Occipital lobe (tissue), 2 donors: ENCODE results near the gene GPC3. TPM values are rescaled to one million over a fixed set of nuclear protein-coding genes. Genes with fewer than 3 reads are reported as not detected.

ENCODE experiments used
- DNase-seq: peaks from one replicate; lab custom pipeline; 2025; lab: John Stamatoyannopoulos, UW
- total RNA-seq: library from RNA; depleted of rRNA; stranded (reverse); fragments of >200 nt; gene quantifications from one replicate; pipeline ENCODE4 v1.2.3, GENCODE V29; 2014

The GPC3 gene
- total RNA-seq, 1 donor from 2014 or later: 5.3 TPM

DNA sequence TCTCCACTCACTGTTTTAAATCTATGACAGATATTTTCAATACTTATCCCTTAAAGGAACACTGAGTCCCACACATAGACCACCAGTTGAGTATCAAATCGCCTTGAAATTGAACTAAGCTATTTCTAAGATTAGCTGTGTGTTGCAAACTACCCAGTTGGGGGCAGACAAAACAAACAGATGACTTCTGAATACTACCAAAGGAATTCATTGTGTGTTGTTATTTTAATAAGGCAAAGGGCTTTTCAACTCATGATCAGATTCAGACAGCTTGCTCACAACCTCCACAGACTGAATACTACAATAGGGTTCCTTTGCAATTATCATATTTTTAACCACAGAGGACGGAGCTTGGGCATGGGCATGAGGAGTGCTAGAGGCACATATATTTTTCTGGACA, 287.1 kb downstream of the GPC3 start:
- no peak for DNase-seq

DNA sequence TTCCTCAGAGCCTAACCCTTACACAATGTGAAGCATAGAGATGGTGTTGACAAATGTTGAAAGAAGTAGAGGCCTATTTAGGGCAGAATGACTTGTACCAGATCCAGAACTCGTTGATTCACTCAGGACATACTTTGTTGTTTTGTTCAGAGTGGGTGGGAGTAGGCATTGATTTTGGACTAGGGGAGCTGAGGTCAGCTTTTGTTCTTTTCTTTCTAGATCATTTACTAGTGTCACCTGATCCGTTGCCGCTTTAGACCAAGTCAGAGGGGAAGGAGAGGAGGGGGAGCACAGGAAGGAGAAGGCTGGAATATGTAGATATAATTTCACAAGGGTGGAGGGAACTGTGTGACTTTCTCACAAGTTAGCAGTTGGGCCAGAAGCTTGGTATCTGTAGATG, 287.7 kb downstream of the GPC3 start:
- DNase-seq: no peak

DNA sequence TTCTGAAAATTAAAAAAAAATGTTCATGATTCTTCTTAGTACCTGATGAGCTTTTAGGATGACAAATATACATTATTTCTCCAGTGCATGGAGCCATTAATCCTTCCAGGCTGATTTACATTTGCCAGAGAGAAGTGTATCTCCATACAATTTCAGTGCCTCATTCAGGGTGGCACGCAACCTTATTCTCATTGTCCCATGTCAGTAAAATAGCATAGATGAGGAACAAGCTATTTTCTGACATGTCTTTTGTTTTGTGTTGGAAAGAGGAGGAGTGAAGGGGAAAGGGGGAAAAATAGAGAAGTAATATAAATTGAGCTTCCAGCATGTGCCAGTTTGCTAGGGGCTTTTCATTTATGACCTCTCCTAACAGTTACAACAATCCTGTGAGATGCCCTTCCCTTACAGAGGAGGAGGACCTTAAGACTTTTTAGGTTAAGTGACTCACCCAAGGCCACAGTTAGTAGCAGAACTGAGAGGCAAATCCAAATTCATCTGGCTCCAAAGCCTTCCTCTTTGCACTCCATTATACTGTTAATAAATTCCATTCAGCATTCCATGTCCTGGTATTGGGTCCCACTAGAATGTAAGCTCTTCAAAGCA, 295.3 kb downstream of the GPC3 start:
- DNase-seq: no peak

DNA sequence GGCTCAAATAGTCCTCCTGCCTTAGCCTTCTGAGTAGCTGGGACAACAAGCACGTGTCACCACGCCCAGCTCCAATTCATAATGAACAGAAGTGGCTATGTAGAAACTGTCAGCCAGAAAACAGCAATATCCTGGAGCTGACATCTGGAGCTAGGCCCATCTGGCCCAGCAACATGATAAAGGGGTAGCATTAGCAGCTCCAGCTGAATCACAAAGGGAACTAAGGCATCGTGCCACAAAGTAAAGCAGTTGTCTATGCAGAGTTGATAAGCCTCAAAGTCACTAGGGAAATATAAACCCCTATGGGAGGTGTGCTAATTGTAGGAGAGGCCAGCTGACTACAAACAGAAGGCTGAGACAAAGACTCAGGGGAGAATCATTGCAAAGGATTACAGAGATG, 299.6 kb downstream of the GPC3 start:
- DNase-seq: no peak

DNA sequence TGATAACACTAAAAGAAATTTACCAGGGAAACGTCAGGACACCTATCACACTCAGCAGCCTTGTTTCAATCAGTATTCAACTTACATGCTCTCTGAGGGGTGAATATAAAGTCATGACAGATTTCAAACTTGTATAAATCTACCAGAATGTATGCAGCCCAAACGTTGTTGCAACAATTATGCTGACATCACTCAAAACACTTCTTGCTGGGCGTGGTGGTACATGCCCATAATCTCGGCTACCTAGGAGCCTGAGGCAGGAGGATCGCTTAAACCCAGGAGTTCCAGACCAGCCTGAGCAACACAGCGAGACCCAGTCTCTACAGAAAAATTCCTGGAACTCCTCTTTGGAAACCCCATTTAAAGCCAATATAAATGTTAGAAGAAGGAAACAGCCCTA, 303.5 kb downstream of the GPC3 start:
- no peak for DNase-seq

DNA sequence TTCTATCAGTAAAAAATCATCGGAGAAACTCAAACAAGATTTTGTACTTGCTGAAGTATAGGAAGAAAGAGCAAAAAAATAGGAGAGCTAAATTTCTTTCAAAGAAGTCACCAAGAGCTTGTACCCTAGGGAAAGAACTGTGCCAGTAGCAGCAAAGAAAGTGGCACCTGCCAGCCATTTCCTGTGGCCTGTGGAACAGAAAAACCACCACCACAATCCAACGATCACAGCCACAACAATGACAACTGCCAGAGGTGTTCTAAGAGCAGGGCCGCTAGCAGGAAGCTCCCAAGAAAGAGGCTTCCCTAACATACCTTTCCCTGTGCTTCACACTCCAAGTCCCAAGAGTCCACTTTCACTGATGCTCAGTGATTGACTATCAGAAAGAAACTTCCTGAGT, 304.0 kb downstream of the GPC3 start:
- DNase-seq: no peak

DNA sequence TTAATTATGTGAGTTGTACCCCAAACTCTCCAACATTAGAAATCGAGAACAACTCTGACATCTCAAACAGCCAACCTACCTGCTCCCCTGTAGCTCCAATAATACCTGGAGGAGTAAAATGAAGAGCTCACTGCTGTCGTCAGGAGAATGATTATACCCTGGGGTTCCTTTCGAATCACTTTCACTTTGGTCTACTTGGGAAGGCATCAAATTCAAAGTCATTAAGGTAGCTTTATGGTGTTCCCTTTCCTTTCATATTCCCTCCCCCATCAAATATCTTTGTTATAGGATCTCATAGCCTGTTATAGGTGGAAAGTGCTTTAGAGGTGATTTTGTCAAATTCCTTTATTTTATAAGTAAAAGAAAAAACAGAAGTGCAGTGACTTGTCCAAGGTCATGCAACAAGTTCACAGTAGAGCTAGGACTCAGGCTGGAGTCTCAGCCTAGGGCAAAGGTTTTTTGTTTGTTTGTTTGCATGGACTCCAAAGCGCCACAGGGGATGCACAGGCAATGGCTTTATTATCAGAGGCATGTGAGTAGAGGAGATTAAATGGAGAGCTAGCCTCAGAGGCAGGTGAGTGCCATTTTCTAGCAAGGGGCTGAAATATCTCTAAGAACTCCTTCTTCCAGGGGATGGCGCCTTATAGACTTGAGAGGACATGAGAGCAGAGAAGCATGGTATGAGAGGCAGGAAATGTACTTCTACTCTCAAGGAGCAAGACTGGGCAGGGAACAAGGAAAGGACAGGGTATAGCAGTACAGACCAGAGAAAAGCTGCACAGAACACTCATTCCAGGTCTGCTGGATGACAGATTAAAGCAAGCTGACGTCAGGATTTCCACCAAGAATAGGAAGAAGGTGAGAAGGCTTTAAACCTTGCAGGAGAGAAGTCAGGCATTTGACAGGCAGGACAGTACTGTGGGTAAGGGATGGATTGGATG, 308.0 kb downstream of the GPC3 start:
- no peak for DNase-seq

DNA sequence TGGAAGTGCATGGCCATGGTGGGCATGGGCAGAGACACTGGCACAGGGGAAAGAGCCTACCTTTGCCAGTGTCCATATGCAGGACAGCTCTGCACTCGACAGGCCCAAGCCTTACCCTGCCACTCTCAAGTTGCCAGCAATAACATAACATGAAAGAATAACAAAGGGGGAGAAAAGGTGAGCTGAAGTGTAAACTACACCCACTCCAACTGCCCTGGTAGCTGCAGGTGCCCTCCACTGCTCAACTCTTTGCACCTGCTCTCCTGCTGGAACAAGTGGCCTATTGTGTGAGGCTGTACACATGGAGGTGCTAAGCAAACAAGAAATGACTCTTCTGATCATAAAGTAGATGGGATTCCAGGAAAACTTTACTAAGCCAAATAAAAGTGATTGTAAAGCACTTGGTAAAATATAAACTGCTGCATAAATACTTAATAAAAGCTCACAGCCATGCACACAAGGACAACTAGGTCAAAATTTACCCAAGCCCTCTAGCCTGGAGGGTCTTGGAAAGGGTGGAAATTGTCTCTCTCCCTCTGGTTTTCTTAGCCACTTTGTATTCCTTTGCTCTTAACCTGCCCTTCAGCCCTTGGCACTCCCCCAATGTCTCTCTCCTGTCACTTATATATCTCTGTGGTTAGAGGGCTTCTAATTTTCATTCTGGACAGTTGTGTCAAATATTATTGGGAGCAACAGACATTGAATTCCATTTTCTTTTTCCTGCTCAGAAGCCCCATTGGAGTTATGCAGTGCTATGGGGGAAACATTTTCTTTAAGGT, 308.9 kb downstream of the GPC3 start:
- no peak for DNase-seq

DNA sequence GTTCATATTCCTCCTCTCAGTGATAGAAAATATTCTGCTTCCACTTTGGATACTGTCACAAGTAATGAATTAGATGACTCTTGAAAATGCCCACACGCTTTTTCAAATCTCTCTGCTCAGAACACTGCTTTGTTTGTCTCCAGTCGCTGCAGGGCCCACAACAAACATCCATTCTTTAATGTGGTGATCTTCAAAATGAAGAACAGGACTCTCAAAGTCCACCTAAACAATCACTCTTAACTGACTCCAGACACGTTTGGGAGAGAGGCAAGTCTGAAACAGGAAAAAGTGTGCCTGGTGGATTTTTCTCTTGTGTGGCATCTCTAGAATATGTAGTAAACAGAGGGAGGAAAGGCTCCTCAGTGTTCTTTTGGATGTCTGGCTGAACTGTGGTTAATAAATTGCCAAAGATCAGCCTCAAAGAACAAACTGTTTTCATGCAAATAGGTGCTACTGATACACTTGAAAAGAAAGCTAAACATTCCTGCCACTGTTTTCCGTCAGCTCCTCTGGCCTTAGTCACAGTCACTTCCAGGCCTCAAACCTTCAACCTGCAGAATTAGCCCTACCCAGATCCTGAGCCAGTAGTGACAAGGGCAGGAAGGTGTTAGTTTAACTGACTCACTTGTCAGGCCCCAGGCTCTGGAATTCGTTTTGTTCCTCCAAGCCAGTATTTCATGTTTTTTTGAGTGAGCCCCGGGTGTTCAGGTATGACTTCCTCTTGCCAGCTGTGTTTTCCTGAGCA, 310.5 kb downstream of the GPC3 start:
- DNase-seq: no peak

DNA sequence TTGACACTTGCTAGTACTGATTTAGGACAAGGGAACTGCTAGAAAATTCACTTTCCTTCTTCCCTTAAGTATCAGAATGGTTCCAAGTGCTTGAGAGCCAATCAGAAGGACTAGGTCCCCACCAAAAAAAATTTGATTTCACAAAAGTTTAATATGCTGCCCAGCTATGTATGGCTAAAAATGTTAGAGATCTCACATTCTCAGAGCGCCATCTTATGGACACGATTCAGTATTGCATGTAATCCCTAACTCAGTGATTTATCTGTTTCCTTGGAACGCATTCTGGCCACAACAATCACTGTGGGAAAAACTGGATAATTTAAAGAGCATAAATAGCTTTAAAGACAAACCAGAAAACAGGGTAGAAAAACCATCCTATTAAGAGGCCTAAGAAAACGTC, 315.0 kb downstream of the GPC3 start:
- no peak for DNase-seq

DNA sequence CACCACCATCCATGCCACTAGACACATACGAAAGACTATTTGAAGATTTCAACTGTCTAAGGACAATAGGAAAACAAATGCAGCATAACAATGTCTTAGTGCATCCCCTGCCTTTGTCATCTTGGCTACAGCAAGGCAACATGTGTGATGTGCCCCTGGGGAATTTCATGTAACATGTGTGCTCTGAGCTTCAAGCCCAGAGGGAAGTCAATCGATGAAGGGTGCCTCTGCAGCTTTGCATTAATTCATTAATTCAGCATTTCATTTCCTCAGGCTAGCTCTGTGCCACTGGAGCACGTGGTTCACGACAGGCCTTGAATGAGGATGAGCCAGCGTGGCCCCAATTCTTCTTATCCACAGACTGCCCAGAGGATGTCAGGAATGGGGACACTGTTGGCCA, 316.2 kb downstream of the GPC3 start:
- DNase-seq: no peak

DNA sequence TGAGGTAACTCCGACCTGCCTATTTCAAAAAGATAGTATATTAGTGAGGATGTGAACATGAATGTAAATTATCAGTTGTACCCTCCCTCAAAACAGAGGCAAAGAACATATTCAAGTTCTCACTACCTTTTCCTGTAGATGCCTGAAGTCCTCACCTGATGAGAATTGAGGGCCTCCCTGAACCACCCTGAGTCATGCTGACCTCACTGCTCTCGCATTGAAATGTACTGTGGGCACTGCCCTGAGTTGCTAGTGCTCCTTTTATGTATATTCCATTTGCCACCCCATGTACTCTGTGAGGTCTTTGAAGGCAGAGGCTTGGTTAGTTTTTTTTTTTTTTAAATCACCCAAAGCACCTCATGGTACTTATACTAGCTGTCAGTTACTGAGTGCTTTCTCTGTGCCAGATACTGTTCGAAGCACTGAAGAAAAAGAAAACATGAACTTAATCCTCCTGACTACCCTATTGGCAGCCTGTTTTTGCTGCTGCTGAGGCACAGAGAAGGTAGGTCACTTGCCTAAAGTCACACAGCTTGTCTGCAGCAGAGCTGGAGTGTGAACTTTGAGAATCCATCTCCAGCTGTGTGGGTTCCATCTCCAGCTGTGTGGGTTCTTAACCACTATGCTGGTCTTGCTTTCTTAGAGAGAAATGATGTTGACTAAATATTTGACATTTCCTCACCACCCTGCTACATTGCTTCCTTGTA, 317.0 kb downstream of the GPC3 start:
- no peak for DNase-seq

DNA sequence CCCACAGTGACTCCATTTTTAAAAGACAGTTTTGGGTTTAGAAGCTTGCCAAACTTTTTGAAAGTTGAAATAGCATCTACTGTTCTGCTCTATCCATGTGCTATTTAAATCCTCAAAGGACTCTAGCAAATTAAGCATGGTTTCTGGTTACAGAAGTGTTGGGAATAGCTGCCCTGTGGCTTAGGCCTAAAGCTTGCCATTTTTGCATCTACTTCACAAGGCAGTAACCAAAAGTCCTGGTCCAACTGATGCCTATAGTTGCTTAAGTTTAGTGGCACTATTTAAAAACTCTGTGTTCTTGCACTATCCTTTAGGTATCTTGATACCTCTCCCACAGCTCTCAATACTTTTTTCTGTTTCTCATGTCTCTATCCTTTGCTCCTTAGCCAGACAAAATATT, 319.1 kb downstream of the GPC3 start:
- DNase-seq: no peak

DNA sequence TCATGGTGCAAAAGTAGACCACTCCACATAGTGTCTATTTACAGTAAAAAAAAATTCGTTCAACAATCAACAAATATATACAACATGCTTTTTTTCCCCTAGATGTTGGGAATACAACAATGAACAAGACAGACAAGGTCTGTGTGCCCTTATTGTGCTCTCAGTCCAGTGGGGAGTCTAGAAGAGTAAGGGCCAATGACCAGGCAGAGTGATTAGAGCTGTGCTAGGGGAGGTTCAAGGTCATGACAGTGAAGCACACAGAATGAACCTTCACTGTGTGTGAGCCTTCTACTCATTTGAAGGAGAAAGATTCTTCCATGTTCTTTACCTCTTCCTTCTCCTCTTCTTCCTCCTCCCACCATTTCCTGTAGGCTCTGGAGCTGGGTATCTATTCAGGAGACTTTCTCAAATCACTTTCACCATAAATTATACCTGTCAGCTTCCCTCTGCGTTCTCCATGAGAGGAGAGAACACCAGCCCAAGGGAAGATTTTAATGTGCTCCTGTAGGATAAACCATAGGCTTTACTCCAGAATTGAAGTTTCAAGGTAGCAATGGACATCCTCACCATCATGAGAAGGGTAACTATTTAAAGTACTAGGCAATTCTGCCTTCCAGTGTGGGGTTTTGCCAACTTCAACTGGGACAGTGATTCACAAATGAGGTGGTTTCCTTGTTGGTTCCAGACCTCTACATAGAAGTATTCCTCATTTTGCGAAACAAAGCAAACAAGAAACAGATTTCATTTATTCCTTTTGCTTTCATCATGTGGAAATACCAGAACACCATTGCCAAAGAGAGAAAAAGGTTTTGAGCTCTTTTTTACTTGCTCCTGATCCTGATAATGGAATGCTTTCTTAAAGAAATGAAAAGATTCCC, 323.2 kb downstream of the GPC3 start:
- no peak for DNase-seq

DNA sequence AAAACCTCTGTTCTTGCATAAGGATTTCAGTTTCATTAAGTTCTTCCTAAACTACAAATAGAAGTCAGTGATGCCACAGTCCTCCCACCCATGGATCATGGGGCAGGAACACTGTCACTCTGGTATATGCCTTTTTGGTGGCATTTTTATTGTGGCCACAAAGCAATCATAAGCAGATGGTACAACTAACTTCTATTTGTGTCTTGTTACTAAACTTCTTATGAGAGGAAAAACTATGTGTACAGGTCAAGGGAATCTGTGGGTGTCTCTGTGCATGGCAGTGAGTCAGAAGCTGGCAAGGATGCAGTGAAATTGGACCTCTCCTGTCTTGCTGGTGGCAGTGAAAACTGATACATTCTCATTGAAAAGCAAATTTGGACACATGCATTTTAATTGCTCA, 325.1 kb downstream of the GPC3 start:
- no peak for DNase-seq

DNA sequence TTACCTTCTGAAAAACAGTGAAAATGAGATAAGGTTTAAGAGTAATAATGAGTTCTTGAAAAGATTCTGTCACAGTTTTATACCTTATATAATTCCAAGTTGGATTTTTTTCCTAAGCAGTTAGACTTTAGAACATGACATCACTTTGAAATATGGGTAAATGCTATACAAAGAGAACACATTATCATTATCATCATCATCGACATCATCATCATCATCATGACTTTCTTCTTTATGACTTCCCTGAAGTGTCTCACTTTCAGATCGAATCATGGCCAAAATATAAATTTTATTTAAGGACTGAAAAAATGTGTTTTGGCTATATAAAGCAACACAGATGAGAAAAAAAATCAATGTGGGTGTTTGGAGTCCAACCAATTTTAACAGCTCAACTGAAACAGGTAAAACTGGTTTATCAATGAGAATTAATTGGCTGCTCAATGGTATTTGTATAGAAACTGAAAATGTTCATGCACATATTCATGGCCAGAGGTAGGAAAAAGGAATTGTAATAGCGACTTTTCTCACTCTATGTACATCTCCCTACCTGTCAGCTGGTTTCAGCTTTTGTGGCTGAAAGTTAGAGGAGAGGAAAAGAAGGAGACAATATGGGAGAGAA, 327.0 kb downstream of the GPC3 start:
- DNase-seq: no peak

DNA sequence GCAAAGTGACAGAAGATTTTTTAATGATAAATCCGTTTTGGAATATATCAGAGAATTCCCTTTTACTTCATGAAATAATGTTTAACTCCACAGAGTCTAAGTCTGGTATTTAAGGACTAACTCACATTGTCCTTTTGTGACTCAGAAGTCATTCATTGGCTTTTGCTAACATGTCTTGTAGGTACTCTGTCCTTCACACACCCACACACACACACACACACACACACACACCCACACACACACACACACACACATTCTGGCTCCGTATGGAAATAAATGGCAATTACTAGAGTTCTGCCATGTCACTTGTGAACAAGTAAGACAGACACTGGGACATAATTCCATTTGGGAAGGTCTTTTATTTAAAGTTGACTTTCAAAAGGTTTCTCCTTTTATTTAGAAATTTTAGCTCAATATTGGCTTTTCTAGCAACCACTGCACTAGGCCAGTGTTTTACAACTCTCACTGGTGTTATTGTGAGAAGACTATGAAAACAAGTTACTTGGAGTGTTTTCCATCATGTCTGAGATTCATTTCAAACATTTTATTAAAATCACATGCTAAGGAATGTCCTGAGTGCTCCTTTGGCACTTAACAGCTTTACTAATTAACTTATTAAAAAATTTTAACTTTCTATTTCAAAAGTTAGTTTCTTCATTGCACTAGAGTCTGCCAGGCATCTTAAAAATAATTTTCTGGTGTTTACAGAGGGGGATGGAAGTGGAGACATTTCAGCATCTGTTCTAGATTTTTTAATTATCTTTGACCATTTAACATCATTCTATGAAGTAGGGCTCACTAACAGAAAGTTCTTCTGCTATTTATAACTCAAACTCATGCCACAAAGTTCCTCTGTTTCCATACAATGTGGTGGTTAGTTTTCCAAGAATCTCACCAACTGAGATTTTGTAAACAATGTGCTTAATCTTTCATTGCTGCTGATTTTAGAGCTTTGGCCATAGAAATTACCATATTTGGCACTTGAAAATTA, 329.8 kb downstream of the GPC3 start:
- DNase-seq: no peak

DNA sequence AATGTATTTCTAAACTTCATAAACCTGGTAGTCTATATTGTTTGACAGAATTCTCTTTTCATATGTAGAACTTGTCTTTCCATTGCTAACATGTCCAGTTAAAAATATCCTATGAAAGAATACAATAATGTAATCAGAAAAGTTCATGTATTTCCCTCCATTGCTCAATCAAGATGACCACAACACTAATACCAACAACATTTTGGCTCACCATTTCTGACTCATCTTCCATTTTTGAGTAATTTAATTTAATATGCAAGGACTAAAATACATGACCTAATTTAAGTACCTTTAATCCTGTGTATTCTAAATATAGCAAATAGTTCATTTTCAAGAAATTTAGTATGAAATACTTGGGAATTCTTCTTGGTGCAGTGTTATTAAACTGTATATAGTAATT, 330.6 kb downstream of the GPC3 start:
- no peak for DNase-seq
